Occipital lobe (tissue), 2 donors: ENCODE data around the gene EPB41L3. TPM values are rescaled to one million over a fixed set of nuclear protein-coding genes. Genes with fewer than 3 reads are reported as not detected.

Experiments
- DNase-seq: peaks from one replicate; lab custom pipeline; 2025; lab: John Stamatoyannopoulos, UW
- total RNA-seq: library from RNA; depleted of rRNA; stranded (reverse); fragments of >200 nt; gene quantifications from one replicate; pipeline ENCODE4 v1.2.3, GENCODE V29; 2014

Gene EPB41L3
- total RNA-seq, 1 donor from 2014 or later, result 72.7 TPM

DNA sequence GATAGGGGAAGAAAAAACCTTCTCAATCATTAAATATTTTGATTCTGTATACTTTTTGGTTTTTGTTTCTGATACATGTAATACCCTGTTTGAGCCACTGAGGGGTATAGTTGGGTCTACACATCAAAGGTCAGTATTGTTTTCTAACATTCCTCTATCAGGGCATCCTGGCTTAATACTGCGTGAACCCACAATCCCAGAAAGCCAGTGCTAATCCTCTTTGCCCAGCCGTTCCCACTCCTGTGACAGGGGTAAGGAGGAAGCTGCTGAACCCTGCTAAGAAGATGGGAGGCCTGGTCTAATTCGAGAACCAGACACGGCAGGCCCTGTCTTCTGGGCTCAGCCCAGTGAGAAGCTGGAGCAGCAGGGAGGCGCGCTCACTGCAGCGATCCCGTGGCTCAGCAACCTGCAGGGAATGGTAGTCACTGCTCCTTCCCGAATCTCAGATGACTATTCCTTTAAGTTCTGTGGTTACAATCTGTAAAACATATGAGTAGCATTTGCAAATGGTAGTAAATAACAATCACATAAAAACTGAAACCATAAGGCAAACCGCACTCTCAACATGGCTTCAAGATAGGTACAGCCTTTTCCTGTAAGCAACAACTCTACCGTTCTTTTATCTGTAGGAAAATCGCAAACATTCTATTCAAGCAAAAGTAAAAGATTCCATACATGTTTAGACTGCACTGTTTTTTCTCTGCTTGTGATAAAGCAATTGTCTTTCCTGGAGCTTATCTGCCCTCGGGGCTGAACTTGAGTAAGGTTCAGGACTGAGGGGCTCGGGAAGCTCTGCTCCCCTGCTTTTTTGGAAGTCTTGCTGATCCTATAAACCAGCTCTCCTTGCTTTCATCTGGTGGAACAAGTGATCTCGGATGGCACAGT is 87.0 kb downstream of the EPB41L3 start:
- DNase-seq, result peak; percentile 19

DNA sequence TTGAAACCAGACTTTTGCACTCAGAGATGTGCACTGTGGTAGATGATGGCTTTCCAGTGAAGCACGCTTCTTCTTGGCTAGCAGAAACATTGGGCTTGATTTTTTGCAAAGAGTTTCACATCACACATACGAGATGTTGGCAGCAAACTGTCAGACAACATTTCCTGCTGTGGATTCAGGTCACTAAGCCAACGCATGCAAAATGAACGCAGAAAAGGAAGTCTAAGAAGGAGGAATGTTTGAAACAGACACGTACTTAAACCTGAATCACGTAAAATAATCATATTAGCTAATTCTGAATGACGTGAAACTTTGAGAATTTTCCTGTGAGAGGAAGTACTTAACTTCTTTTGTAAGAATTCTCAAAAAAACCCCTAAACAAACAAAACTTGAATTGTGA is 88.1 kb downstream of the EPB41L3 start:
- no peak for DNase-seq

DNA sequence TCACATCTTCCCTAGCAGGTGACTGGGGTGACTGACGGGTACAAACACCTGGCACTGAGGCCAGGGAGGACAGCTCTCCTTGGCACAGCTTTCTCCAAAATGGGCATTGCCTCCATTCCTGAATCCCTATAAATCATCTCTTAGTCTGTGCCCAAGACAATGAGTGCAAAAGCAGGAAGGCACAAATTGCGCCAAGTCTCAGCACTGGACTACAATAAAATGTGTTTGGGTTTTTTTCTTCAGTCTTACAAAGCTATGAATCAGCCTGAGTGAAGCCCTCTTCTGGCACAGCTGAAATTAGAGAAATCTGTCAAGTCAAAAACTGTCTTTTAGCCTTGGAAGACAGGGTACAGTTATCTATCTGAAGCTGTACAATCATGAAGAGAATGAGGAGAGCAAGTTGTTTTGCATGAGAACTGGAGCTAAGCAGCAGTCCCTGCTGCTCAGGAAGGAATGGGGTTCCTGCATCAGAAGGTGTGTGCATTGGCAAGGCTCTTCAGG is 90.8 kb downstream of the EPB41L3 start:
- DNase-seq, result no peak

DNA sequence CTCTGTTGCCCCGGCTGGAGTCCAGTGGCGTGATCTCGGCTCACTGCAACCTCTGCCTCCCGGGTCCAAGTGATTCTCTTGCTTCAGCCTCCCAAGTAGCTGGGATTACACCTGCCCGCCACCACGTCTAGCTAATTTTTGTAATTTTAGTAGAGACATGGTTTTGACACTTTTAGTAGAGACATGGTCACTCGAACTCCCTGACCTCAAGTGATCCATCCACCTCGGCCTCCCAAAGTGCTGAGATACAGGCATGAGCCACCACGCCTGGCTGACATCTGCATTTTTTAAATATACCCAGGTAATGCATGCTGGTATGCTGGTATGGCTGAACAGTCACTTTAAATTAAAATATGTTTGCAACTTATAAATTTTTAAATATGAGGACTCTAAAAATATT is 91.9 kb downstream of the EPB41L3 start:
- no peak for DNase-seq

DNA sequence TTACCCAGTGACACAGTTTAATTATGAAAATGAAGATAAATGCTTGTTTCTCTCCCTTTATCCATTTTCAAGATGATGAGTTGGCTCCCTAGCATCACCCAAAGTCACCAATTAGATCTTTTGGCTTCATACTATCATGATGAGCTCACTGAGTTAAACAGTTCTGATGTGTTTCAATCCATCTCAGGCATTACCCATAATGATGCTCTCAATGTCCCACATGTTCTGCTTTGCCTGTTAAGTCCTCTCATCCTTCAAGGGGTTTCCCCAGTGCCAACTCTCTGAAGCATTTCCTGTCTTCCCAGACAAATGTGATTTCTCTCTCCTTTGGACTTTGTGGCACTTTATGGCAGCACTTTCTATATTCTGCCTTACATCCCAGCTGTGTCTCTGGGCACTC is 92.6 kb downstream of the EPB41L3 start:
- DNase-seq, result no peak

DNA sequence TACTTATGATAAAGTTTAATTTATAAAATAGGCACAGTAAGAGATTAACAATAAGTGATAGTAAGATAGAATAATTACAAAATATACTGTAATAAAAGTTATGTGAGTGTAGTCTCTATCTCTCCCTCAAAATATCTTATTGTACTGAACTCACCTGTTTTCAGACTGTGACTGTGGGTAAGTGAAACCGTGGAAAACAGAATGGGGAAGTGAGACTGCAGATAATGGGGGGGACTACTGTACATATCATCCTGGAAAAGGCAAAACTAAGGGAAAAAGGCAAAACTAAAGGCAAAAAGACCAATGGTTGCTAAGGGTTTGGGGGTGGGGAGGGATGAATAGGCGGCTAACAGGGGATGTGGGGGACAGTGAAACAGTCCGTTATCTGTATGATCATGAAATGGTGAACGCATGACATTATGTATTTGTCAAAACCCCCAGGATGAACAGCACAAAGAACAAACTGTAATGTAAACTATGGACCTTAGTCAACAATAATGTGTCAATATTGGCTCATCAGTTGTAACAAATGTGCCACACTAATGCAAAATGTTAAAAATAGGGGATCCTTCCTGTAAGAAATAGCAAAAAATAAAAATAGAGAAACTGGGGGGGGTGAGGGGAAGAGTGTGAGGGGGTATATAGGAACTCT is 93.8 kb downstream of the EPB41L3 start:
- no peak for DNase-seq

DNA sequence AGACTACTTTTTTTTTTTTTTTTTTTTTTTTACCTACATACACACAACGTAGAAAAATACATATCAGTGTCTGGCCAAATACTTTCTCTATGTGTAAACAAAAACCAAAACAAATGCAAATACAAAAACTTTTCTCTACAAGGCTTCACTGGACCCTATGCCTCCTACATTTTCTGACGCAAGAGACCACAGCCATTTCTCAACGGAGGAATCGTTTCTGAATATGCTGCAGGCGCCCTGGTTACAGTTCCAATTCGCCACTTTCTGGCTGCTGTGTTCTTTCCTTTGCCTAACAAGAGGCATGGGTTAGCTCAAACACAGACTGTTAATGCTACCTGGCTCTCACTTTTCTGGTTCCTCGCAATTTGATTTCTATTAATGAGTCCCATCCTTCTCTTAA is 96.4 kb downstream of the EPB41L3 start:
- DNase-seq, result no peak

DNA sequence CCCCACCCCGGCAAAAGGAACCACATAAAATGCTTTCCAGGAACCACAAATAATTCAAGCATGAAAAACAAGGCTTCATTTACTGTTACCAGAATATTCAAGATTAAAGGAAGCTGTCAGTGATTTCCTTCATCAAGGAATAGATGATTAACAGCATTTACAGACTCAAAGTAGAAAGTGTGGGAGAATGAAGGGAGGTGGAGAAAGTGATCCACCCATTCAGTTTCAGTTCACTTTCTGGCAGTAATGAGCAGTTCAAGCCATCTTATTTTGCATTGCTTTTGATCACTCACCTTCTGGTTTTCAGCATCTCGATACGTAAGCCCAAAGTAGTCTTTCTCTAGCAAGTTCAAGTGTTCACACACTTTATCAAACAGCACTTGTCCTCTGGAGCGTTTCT is 99.0 kb downstream of the EPB41L3 start:
- DNase-seq, result no peak

DNA sequence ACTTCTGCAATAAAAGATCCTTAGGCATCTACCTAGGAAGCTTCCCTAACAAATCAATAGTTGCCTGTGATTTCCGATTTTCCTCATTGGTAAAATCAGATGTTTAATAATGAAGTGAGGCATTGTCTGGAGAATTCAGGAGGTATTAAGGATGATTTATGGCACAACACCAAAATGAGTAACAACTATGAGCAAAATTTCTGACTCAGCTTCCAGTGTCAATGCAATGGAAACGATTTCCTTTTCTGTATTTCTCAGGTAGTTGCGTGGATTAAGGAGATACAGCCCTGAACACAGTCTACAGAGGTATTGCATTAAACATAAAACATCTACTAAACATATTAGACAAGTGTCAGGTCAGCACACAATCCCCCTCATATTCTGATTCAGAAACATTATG is 99.5 kb downstream of the EPB41L3 start:
- DNase-seq, result no peak

DNA sequence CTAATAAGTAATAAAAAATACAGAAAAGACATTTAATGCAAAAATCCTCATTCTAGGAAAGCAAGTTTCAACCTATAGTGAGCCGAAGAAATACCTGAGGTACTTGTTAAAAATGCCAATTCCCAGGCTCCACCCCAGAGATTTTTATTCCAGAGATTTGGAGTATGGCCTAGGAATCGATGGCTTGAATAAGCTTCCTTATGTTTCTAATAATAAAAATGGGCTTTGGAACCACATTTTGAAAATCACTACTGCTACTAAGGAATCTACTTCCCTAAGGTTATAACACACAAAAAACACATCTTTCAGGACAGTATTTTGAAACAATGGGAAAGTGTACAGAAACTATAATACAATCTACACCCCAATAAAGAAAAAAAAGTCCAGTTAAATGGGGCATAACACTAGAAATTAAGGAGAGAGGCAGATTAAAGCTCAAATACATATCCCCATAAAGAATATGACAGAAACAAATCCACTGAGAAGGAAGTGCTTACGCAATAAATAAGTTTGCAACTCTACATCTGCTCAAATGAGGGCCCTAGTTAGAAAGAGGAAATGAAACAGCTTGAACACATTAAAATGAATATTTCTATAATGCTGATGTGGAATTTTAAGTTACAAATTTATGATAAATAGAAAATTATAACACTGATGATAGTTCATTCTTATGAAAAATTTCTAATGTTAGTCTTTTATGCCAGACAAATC is 103.7 kb downstream of the EPB41L3 start:
- no peak for DNase-seq

DNA sequence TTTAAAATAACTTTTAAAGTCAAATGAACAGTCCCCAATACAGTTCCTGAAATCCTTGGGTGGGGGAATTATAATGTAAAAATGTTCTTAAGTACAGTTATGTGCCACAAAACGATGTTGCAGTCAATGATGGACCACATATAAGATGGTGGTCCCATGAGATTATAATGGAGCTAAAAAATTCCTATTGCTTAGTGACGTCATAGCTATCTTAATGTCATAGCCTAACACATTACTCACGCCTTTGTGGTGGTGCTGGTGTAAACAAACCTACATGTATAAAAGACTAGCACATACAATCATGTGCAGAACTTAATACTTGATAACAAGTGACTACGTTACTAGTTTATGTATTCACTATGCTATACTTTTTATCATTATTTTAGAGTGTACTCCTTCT is 109.4 kb downstream of the EPB41L3 start:
- no peak for DNase-seq

DNA sequence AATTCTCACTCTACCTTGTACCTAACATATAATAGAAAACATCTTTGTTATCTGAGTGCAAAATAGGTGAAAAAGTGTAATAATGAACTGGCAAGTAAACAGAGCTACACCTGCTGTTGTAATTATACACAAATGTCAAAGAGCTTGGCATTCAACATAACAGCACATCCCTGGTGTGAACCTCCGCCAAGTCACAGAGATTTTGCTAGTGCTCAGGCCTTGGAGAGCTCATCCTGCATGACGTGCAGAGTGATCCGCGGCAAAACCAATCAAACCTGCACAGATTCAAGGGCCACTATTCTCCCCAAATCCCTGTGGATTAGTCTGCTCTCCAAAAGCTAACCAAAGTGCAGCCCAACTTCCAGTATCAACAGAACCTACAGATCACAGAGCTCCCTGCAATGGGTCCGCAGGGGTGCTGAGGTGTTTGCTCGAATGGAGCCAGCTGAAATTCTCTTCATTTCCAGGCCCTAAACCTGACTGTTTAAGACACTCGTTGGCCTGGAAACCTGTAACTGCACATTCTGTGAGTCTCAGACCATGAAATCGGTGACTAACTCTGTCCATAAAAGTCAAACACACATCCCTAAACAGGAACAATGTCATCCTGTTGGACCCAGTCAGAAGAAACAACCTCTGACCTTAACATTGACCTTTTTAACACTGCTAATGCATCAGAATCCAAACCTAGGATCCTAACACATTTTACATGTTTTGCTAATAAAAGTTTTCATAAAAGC is 111.8 kb downstream of the EPB41L3 start:
- DNase-seq, result no peak

DNA sequence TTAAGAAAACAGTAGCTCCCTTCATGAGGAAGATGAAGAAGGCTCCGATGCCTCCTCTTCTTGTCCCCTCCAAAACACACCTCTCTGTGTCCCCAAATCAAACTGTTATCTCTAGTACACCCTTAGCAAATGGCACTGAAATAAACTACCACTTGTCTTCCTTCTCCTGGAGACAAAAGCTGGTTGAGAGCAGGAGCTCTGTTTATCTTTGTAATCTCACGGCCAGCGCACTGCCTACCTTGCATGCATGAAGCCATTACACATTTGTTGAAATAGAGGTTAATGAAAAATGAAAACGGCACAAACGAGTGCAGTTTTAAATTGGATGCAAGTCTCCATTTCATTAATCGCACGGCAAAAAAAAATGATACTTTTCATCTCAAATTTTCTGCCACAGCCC is 113.7 kb downstream of the EPB41L3 start:
- DNase-seq, result no peak

DNA sequence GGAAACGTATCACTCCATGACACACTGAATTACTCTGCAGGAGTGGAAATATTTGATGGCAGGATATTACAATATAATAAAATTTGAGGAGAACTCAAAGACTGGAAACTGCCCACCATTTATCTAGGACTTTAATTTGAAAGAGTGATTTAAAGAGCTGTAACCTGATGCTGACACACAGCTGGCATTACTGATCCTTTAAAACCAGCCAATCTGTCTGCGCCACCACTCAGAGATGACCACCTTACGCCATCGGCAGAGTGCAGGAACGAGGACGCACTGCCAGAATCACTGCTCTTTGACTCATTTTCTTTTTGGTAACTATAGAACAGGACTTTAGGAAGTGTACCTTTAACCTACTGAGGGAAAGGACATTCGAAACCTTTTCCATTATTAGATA is 114.1 kb downstream of the EPB41L3 start:
- DNase-seq, result no peak

DNA sequence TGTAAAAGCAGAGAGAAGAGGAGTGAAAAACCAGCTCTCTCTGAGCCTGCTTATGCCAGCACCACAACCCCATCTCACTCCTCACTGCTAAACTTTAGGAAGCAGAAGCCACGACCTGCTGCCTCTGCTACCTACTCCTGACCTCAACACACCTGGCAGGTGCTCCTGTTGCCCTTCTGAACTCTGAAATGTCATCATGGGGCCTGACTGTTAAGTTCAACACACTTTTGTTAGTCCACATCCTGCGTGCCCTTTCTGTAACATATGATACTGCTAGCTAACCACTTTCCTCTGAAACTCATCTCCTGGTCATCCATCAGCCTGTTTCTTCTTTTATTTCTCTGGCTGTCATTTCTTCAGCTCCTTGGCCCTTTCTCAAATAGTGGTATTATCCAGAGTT is 118.1 kb downstream of the EPB41L3 start:
- DNase-seq, result no peak

DNA sequence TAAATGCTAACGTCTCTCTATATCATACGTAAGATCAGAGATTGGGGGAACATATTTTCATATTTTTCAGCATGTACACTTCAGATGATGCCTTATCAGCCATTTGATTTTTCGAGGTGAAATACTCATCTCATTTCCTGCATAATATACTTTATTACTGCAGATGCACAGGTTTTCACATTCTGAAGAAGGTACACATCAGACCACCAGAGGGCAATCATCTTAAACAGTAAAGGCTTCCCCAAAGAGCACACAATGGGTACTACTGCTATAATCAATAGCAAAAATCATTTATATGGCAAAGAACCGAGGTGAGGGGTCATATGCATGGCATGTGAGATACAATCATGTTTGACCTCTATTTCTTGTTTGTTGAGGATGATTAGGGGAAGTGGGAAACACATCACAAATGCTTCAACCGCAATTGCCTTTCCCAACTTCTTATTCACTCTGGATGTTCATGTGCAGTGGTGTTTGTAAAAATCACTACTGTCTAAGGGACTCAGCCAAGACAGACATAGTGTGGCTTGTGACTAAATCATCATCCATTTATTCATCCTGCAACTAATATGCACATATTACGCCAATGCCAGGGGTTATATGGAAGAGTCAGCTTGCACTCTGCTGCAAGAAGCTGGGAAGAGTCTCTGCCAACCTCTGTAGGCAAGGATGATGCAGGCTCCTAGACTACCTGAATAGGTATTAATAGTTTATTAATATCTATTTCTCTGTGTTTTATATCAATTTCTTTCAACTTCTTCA is 118.7 kb downstream of the EPB41L3 start:
- no peak for DNase-seq

DNA sequence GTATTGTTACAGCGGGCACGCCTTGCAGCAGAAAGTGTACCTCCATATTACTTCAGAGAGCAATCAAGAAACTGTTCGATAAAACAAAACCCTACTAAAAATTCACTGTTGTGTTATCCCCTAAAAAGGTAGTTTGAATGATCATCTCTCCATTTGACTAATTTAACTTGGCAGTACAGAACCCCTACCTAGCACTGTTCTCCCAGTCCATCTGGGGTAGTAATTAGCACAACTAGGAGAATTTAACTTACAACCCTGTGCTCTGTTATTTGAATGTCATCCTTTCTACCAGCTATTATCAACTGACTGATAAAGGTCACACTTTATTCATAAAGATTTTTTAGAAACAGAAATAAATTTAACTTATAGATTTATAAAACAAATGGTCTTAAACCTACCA is 121.2 kb downstream of the EPB41L3 start:
- DNase-seq, result no peak

DNA sequence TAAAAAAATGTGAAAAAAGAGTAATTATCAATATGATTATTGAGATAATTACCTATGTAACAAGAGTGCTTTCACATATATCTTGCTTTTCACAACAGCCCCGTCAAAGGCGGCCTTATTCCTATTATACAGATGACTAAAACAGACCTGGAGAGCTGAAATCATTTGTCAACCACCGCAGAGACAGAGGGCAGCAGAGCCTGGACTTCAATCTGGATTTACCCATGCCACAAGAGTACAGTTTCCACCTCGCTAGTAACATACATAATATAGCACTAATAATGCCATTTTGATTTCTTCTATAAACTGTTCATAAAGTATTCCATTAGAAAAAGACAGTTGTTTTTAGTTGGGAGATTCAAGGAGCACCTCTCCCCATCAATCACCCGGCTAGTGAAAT is 121.8 kb downstream of the EPB41L3 start:
- no peak for DNase-seq

DNA sequence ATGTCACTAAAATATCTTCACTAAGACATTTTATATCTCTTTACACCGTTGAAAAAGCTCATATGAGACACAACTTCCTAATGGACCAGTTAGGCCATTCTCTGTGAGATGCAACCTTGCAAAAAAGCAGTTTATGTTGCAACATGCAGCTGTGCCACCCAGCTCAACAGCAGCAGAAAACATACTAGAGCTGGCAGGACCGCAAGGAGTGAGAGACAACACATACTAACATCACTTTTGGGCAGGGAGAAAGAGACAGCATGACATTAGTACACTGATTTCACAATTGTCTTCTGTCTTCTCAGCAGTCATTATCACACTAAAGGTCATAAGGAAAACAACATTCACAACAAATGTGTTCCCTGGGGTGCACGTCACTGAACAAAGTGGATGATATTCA is 122.9 kb downstream of the EPB41L3 start:
- no peak for DNase-seq

DNA sequence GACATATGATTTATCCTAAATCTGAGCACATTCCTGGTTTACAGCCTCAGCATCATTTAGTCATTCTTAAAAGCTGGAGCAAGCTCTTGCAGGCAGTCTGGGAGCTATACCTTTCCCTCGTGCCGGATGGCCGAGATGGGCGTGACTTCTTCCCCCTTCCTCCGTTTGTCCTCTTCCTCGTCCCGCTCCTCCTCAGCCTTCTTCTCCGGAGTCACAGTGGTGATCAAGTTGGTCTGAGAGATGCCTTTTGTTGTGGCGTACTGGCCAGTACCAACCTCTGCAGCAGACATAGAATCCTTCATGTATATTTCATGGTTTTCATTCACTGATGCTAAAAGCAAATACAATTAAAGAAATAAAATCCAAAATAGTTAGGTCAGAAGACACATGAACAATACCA is 124.2 kb downstream of the EPB41L3 start:
- no peak for DNase-seq

DNA sequence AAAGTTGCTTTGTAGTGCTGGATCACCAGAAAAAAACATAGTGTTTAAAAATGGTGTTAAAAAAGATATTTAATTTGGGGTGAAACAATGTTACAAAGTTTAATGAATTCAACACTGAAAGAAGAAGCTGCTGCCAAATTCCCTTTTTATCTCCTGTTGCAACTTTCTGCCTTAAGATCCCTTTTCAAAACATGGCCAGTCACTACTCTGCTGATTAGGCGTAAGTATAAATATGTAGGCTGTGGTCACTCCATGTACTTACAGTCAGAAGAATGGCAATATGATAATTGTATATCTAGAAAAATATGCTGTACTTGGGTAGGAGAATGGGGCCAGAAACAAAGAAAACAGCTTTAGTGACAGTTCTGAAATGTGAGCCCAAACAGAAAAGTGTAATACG is 124.8 kb downstream of the EPB41L3 start:
- DNase-seq, result no peak
